HepG2 (cell line): ENCODE data around the gene CDHR5. TPM values are rescaled to one million over a fixed set of nuclear protein-coding genes. Genes with fewer than 3 reads are reported as not detected.

Experiments used
- EED ChIP-seq: sonication (generic); formaldehyde crosslinking; IDR thresholded peaks from 2 replicates; pipeline ENCODE4 v1.5.0; 2020; ENCODE audit warnings: mild to moderate bottlenecking, missing genetic modification reagents
- HES4 ChIP-seq: sonication (generic); formaldehyde crosslinking; IDR thresholded peaks from 2 replicates; pipeline ENCODE4 v1.9.0; 2021; ENCODE audit warnings: mild to moderate bottlenecking, missing genetic modification reagents, borderline replicate concordance
- HHEX ChIP-seq: IDR thresholded peaks from 2 replicates; pipeline ENCODE4 v1.6.1; 2016; ENCODE audit warnings: control low read depth
- HNRNPUL1 ChIP-seq: fragments of 200-400 bp; formaldehyde crosslinking; IDR thresholded peaks from 2 replicates; pipeline ENCODE4 v1.6.1; 2017; ENCODE audit warnings: low read depth, mild to moderate bottlenecking, low read length, moderate library complexity
- HOXA7 ChIP-seq: sonication (generic); formaldehyde crosslinking; IDR thresholded peaks from 2 replicates; pipeline ENCODE4 v1.8.1; 2022; ENCODE audit warnings: mild to moderate bottlenecking, missing genetic modification reagents, moderate library complexity
- KMT2A ChIP-seq: sonication (generic); formaldehyde crosslinking; IDR thresholded peaks from 2 replicates; pipeline ENCODE4 v1.4.0; 2020; ENCODE audit warnings: missing genetic modification reagents
- MLXIP ChIP-seq: sonication (generic); formaldehyde crosslinking; IDR thresholded peaks from 2 replicates; pipeline ENCODE4 v1.9.0; 2021; ENCODE audit warnings: missing genetic modification reagents, borderline replicate concordance
- NR2F1 ChIP-seq, 2 experiments: fragments of 450-650 bp in 1 of 2; formaldehyde crosslinking in 1 of 2; IDR thresholded peaks; 2 replicates each; pipeline versions ENCODE4 v1.5.0 to v1.6.1; 2016 to 2020; ENCODE audit warnings: mild to moderate bottlenecking in 1 of 2, missing compliant biosample characterization in 1 of 2, missing genetic modification reagents in 1 of 2, moderate library complexity in 1 of 2
- PITX1 ChIP-seq: sonication (generic); formaldehyde crosslinking; IDR thresholded peaks from 2 replicates; pipeline ENCODE4 v1.5.1; 2020; ENCODE audit warnings: mild to moderate bottlenecking, missing genetic modification reagents
- RBM22 ChIP-seq: fragments of 200-400 bp; formaldehyde crosslinking; optimal IDR thresholded peaks from 2 replicates; pipeline ENCODE3; 2017; ENCODE audit warnings: mild to moderate bottlenecking, low read length, moderate library complexity
- SIX4 ChIP-seq: sonication (generic); formaldehyde crosslinking; IDR thresholded peaks from 2 replicates; pipeline ENCODE4 v1.4.0; 2020; ENCODE audit warnings: missing genetic modification reagents
- SMAD1 ChIP-seq: sonication (generic); formaldehyde crosslinking; IDR thresholded peaks from 2 replicates; pipeline ENCODE4 v1.4.0; 2020; ENCODE audit warnings: missing genetic modification reagents, low read depth, mild to moderate bottlenecking, borderline replicate concordance
- ZBTB40 ChIP-seq, 2 experiments: fragments of 450-650 bp in 1 of 2; sonication (generic) in 1 of 2; formaldehyde crosslinking in 1 of 2; IDR thresholded peaks; 2 replicates each; pipeline versions ENCODE4 v1.6.1 to v1.8.0; 2016 to 2022; ENCODE audit warnings: antibody characterized with exemption in 1 of 2, mild to moderate bottlenecking in 1 of 2, missing genetic modification reagents in 1 of 2
- ZNF224 ChIP-seq: sonication (generic); formaldehyde crosslinking; IDR thresholded peaks from 2 replicates; pipeline ENCODE4 v1.5.0; 2020; ENCODE audit warnings: mild to moderate bottlenecking, missing genetic modification reagents
- ZNF547 ChIP-seq: sonication (generic); formaldehyde crosslinking; IDR thresholded peaks from 2 replicates; pipeline ENCODE4 v1.5.1; 2020; ENCODE audit warnings: mild to moderate bottlenecking, missing genetic modification reagents
- ZNF775 ChIP-seq: sonication (generic); formaldehyde crosslinking; IDR thresholded peaks from 2 replicates; pipeline ENCODE4 v1.4.0; 2020; ENCODE audit warnings: missing genetic modification reagents, mild to moderate bottlenecking, moderate library complexity, borderline replicate concordance
- polyA plus RNA-seq, 8 experiments: library from polyadenylated mRNA; depleted of rRNA in 3 of 8; stranded (reverse) in 7 of 8; unstranded in 1 of 8; fragments of >200 nt; fragmentation: Illumina TruSeq in 4 of 8; extraction: Trizol in 4 of 8; gene quantifications; 2 replicates each; pipeline versions ENCODE4 v1.2.1 to v1.2.3, GENCODE V29; 2011 to 2016; ENCODE audit warnings: low read depth in 4 of 8, missing spikeins in 1 of 8, mixed read lengths in 1 of 8; ENCODE audit not compliant: insufficient read depth in 1 of 8
- total RNA-seq, 5 experiments: library from RNA; depleted of rRNA; stranded (reverse); fragments of >200 nt; fragmentation: Illumina TruSeq; extraction: Trizol; gene quantifications; 2 replicates each; pipeline ENCODE4 v1.2.3, GENCODE V29; 2016; ENCODE audit warnings: low read depth in 1 of 5

CDHR5 gene
- total and polyA plus RNA-seq, 2 of the 13 experiments (the other 11 are each of a cell fraction or from before 2014, with no cell fraction given): 0.46 to 0.71 TPM

- TF ChIP-seq PITX1 (CRISPR knock-in tag) (0 out of 2 replicates have a peak, but pooled peaks have one; percentile 60), KMT2A (CRISPR knock-in tag) (no peak; the same call in 1 of the 2 replicates), SIX4 (CRISPR knock-in tag) (no peak), MLXIP (CRISPR knock-in tag) (no peak), ZNF224 (no peak), ZNF775 (CRISPR knock-in tag) (no peak), HHEX (no peak), NR2F1 (CRISPR knock-in tag; IDR thresholded peaks at IDR 0.05) (peak; percentile 38 to 51; a peak in 3 of 4 replicates), HES4 (CRISPR knock-in tag) (no peak), SMAD1 (CRISPR knock-in tag) (no peak), ZNF547 (CRISPR knock-in tag) (no peak), RBM22 (no peak), HNRNPUL1 (no peak), ZBTB40 (IDR thresholded peaks at IDR 0.05) (no peak), ZBTB40 (CRISPR knock-in tag; IDR thresholded peaks at IDR 0.05) (no peak), HOXA7 (CRISPR knock-in tag) (no peak), EED (no peak)
These were observed 44.7 kb downstream of the CDHR5 start (continued) for GRCh38 chr11:579830-580601.
